ENCODE data around the gene NEURL3.
"Not testable (repeated sequence)": the region's sequence is repeated elsewhere in the genome, so short reads cannot be mapped to it uniquely, and the experiment has no call there.

The NEURL3 gene

DNA sequence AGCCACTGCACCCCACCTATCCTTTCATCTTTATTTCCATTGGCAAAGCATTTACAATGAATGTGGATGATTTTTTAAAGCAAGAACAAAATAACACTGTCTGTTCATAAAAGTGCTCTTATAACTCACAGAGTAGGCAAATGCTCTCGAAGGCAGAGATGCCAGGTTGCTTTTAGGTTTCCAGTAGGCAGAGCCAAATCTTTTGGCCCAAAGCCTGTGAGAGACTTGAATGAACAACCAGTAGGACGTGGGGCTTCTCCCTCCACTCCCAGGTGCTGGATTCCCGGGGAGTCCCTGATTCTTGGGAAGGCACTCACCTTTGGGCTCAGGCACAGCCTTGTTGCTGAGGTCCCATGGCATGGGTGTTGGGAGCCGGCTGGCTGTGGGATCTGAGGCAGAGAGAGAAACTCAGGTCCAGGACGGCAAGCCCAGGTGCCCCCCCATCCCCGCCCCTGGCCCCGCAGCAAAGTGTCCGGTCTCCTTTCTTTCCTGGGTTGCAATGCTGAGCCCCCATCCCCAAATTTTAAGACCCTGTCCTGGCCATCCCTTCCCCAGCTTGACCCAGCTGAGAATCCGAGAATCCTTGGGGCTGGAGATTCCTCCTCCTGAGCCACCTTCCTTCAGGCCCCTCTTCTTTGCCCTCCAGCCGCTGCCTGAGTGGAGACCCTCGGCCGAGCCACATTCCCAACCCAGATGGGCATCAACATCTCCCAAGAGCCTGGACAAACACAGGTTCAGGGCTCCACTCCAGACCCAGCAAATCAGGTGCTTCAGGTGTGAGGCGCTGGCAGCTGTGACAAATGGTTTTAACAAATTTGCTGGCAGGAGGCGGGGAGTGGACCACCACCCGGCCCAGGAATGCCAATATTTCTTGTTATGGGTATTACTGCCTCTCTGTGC is 5.8 kb downstream of the NEURL3 start:
- H3K9ac ChIP-seq (ENCODE audit: low read depth, low read length), result no peak overlapping the region

DNA sequence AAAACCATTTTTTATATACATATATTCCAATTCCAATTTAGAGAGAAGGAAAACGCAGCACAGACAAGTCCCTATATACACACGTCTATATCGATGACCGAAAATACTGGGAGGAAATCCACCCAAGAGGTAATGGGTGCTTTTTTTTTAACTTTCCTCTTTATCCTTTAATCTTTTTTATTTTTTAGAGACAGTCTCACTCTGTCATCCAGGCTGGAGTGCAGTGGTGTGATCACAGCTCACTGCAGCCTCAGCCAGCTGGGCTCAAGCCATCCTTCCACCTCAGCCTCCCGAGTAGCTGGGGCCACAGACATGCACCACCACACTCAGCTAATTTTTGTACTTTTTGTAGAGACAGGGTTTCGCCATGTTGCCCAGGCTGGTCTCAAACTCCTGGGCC is 6.5 kb downstream of the NEURL3 start:
- H3K9ac ChIP-seq (ENCODE audit: low read depth, low read length); H3K36me3 ChIP-seq (ENCODE audit: insufficient read depth, low read length); H3K9me3 ChIP-seq (ENCODE audit: control insufficient read depth, insufficient read depth, low read length); H3K4me1 ChIP-seq (ENCODE audit: insufficient read depth, low read length): not testable (repeated sequence)

More for the DNA sequence above, 5.8 kb downstream of the NEURL3 start:
- no peaks in the 10 kb centered on the region for H3K36me3 ChIP-seq (ENCODE audit: insufficient read depth, low read length)
- peaks cover 4% of the 10 kb centered on the region; the same call in 1 of the 2 replicates for H3K4me1 ChIP-seq (ENCODE audit: insufficient read depth, low read length)
- H3K9me3 ChIP-seq (ENCODE audit: control insufficient read depth, insufficient read depth, low read length), result no peaks in the 10 kb centered on the region

DNA sequence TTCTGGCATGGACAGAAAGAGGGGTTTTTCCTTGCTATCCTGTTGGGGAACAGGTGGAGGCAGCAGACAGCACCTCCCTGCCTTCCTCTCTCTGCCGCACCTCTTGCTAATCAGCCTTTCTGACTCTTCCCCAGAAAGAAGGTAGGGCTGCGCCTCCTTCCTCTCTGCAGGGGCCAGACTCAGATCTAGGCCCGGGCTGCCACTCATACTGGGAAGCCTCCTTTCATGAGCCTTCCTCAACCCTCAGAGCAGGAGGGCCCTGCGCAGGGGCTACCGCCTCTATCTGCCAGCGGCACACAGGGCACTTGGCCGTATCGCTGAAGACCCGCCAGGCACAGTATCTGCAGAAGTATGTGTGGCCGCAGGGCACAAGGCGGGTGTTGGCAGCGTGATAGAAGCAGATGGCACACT is 7.1 kb downstream of the NEURL3 start:
- Histone ChIP-seq H3K36me3 (ENCODE audit: insufficient read depth, low read length) (no peaks in the 10 kb centered on the region), H3K9me3 (ENCODE audit: control insufficient read depth, insufficient read depth, low read length) (no peaks in the 10 kb centered on the region), H3K4me1 (ENCODE audit: insufficient read depth, low read length) (peaks cover 3% of the 10 kb centered on the region; the same call in 1 of the 2 replicates), H3K9ac (ENCODE audit: low read depth, low read length) (no peak overlapping the region)

DNA sequence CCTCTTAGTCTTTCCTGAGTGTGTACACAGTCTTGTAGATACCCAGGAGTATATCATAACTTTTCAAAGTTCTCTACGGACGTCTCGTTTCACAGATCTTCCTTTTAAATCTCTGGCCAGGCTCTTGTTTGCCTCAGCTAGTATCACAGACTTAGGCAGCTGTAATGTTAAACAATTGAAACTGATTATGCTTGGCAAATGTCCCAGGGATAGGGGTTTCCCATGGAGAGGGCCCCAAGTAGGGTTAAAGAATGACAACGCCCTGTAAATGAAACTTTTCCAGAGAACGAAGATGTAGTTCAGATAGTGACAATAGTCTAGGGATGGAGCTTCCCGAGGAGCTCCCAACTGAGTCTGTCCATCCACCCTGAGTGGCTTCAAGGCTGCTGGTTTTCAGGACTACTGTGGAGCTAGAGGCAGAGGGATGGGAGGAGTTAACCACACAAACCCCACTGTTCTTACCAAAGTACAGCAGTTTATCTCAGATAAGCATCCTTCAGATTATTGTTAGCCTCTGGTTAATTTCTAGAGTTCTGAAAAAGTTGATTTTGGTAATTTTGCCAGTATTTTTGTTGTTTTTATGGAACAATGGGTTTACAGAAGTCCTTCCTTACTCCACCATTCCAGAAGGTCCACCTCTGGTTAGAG is 9.1 kb downstream of the NEURL3 start:
- Histone ChIP-seq H3K36me3 (ENCODE audit: insufficient read depth, low read length) (no peaks in the 10 kb centered on the region), H3K9me3 (ENCODE audit: control insufficient read depth, insufficient read depth, low read length) (no peaks in the 10 kb centered on the region), H3K4me1 (ENCODE audit: insufficient read depth, low read length) (no peaks in the 10 kb centered on the region), H3K9ac (ENCODE audit: low read depth, low read length) (no peak overlapping the region)

DNA sequence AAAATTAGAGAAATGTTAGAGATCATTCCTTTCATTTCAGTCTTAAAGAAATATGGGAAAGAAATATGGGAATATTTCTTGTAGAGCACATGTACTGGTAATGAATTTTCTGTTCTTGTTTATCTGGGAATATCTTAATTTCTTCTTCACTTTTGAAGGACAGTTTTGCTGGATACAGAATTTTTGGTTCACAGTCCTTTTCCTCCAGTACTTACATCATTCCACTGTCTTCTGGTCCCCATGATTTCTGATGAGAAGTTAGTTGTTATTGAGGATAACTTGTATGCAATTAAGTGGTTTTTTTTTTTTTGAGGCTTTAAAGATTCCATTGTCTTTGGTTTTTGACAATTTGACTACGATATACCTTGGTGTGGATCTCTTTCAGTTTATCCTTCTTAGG is 11.0 kb downstream of the NEURL3 start:
- Histone ChIP-seq H3K9me3 (ENCODE audit: control insufficient read depth, insufficient read depth, low read length) (no peaks in the 10 kb centered on the region), H3K9ac (ENCODE audit: low read depth, low read length) (no peak overlapping the region), H3K4me1 (ENCODE audit: insufficient read depth, low read length) (no peaks in the 10 kb centered on the region)

DNA sequence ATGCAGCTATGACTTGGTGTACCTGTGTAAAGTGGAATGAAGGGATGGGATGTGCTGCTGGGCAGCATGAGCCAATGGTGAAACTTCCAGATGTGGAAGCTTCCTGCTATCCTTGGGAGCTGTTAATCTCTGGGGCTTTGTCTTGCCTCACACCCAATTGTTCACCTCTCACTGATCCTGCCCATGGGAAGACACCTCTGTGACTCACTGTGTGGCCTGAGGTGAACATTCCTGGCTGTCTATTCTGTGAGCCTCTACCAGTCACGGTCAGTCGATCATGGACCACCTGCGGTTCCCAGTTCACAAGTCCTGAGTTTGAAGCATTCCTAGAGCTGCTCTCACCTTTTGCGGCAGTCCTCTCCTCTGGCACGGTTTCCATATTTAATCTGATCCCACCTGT is 12.1 kb downstream of the NEURL3 start:
- Histone ChIP-seq H3K9ac (ENCODE audit: low read depth, low read length) (no peak overlapping the region), H3K4me1 (ENCODE audit: insufficient read depth, low read length) (no peaks in the 10 kb centered on the region), H3K36me3 (ENCODE audit: insufficient read depth, low read length) (no peaks in the 10 kb centered on the region), H3K9me3 (ENCODE audit: control insufficient read depth, insufficient read depth, low read length) (no peaks in the 10 kb centered on the region)

More for the DNA sequence above, 11.0 kb downstream of the NEURL3 start:
- H3K36me3 ChIP-seq (ENCODE audit: insufficient read depth, low read length), result no peaks in the 10 kb centered on the region

DNA sequence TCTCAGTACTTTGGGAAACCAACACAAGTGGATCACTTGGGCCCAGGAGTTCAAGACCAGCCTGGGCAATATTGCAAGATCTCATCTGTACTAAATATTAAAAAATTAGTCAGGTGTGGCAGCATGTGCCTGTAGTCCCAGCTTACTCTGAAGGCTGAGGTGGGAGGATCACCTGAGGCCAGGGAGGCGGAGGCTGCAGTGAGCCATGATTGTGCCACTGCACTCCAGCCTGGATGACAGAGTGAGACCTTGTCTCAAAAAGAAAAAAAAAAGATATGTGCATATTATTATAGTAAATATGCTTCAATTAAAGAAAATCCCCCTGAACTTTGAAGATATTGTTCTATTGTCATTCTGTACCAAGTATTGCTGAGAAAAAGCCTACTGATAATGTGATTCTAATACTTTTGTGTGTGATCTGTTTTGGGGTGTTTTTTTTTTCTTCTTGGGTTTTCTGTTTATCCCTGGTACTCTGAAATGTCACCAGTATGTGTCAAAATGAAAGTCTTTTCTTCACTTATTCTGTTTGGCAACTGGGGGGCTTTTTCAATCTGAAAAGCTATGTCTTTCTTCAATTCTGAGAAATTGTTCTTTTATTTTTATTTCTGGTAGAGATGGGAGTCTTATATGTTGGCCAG is 13.2 kb downstream of the NEURL3 start:
- no peaks in the 10 kb centered on the region for H3K36me3 ChIP-seq (ENCODE audit: insufficient read depth, low read length)
- H3K4me1 ChIP-seq (ENCODE audit: insufficient read depth, low read length), result no peaks in the 10 kb centered on the region
- no peaks in the 10 kb centered on the region for H3K9me3 ChIP-seq (ENCODE audit: control insufficient read depth, insufficient read depth, low read length)
- H3K9ac ChIP-seq (ENCODE audit: low read depth, low read length), result no peak overlapping the region

DNA sequence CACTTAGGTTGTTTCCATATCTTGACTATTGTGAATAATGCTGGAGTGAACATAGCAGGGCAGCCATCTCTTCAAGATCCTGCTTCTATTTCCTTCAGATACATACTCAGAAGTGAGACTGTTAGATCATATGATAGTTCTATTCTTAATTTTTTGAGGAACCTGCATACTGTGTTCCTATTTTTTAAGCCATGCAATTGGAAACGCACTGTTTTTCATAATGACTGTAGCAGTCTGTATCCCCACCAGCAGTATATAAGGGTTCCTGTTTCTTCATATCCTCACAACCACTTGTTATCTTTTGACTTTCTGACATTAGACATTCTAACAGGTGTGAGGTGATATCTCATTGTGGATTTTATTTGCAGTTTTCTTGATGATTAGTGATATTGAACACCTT is 15.5 kb downstream of the NEURL3 start:
- Histone ChIP-seq H3K9me3 (ENCODE audit: control insufficient read depth, insufficient read depth, low read length) (no peaks in the 10 kb centered on the region), H3K4me1 (ENCODE audit: insufficient read depth, low read length) (no peaks in the 10 kb centered on the region), H3K36me3 (ENCODE audit: insufficient read depth, low read length) (no peaks in the 10 kb centered on the region), H3K9ac (ENCODE audit: low read depth, low read length) (no peak overlapping the region)

DNA sequence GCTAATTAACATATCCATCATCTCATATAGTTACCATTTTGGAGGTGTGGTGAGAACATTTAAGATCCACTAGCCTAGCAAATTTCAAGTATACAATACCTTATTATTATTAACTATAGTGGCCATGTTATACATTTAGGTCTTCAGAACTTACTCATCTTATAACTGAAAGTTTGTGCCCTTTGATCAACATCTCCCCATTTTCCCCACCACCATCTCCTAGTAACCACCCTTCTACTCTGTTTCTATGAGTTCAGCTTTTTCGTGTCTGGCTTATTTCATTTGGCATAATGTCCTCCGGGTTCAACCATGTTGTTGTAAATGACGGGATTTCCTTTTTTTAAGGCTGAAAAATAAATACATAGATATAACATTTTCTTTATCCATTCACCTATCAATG is 15.9 kb downstream of the NEURL3 start:
- Histone ChIP-seq H3K36me3 (ENCODE audit: insufficient read depth, low read length) (no peaks in the 10 kb centered on the region), H3K9me3 (ENCODE audit: control insufficient read depth, insufficient read depth, low read length) (no peaks in the 10 kb centered on the region), H3K4me1 (ENCODE audit: insufficient read depth, low read length) (no peaks in the 10 kb centered on the region), H3K9ac (ENCODE audit: low read depth, low read length) (no peak overlapping the region)

DNA sequence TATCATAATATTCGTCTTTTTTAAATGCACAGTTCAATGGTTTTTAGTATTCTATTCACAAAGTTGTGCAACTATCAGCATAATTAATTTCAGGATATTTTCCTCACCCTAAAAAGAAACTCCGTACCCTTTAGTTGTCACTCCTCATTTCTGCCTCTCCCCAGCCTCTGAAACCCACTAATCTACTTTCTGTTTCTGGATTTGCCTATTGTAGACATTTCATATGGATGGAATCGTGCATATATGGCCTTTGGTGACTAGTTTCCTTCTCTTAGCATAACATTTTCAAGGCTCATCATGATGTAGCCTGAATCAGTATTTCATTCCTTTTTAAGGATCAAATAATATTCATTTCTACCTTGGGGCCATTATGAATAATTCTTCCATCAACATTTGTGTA is 18.5 kb downstream of the NEURL3 start:
- no peaks in the 10 kb centered on the region for H3K36me3 ChIP-seq (ENCODE audit: insufficient read depth, low read length)
- H3K9ac ChIP-seq (ENCODE audit: low read depth, low read length), result no peak overlapping the region
- no peaks in the 10 kb centered on the region for H3K4me1 ChIP-seq (ENCODE audit: insufficient read depth, low read length)
- H3K9me3 ChIP-seq (ENCODE audit: control insufficient read depth, insufficient read depth, low read length), result no peaks in the 10 kb centered on the region

DNA sequence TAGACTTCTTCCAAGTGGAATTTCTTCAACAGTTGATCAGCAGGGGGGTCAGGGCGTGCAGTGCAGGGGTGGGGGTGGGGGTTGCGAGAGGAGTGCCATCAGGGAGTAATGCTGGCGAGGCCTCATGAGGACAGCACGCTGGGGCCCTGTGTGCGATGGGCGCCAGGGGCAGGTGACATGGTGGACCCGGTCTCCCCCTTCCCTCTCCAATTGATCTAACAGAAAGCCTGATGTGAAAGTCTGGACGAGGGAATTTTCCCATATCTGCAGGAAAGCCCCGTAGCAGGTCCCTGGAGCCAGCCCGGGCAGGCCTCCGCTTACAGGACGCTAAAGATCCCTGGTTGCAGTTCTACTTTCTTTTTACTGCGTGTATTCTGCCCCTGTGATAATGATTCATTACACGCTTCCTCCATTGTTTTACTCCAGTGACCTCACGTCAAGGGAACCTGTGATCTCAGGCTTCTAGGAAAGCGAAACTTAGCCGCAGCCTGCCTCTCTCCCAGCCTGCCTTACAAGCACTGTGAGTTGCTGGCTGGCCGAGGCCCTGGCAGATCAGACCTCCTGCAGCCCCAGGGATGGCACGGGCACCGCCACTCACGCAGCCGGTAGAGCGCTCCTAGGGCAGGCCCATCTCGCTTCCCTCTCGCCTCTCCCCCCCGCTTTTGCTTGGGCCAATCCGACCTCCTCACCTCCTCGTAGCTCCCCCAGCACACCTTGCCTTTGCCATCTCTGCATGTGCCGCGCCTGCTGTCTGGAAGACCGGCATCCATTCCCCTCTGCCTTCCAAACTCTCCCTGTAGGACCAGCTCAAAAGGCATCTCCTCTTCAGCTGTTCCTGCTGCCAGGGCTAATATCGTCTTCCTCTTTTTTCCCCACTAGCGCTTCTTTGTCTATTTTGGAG is 19.2 kb downstream of the NEURL3 start:
- Histone ChIP-seq H3K9ac (ENCODE audit: low read depth, low read length) (0 out of 2 replicates have a peak overlapping the region, but pooled peaks have one; percentile 3), H3K4me1 (ENCODE audit: insufficient read depth, low read length) (no peaks in the 10 kb centered on the region)

DNA sequence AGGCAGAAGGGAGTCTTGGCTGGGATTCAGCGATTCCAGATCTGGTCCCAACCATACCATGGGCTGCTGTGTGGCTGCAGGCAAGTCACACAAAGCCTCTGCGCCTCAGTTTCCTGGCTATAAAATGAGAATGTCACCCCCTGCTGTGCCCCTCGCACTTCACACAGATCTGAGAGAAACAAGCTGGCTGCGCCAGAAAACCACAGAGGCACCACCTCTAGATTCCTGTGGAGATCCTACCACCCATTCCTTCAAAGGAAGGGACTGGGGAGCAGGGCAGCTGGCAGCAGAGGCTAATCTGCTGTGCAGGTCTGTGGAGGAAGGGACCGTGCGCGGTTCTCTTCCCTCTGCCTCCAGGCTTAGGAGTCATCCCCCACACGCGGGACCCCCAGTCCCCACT is 19.8 kb downstream of the NEURL3 start:
- Histone ChIP-seq H3K9me3 (ENCODE audit: control insufficient read depth, insufficient read depth, low read length) (no peaks in the 10 kb centered on the region), H3K9ac (ENCODE audit: low read depth, low read length) (no peak overlapping the region), H3K36me3 (ENCODE audit: insufficient read depth, low read length) (no peaks in the 10 kb centered on the region), H3K4me1 (ENCODE audit: insufficient read depth, low read length) (no peaks in the 10 kb centered on the region)

More for the DNA sequence above, 19.2 kb downstream of the NEURL3 start:
- Histone ChIP-seq H3K36me3 (ENCODE audit: insufficient read depth, low read length) (no peaks in the 10 kb centered on the region), H3K9me3 (ENCODE audit: control insufficient read depth, insufficient read depth, low read length) (no peaks in the 10 kb centered on the region)

DNA sequence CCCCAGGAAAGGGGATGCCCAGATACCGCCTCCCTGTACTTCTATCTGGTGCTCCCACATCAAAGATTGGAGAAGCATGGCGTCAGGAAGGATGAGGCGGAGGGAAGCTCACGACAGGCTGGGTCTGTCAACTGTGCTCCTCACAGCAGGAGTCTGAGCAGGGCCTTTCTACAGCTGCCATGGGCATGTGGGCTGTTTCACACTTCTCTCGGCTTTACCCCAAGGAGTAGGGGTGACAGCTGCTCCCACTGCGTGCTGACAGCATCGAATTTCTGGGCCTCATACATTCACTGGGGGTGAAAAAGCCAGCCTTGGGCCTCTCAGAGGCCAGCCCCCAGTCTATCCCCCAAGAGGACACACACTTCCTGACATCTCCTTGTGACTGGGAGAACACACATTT is 21.1 kb downstream of the NEURL3 start:
- Histone ChIP-seq H3K36me3 (ENCODE audit: insufficient read depth, low read length) (no peaks in the 10 kb centered on the region), H3K9me3 (ENCODE audit: control insufficient read depth, insufficient read depth, low read length) (no peaks in the 10 kb centered on the region), H3K9ac (ENCODE audit: low read depth, low read length) (no peak overlapping the region)

DNA sequence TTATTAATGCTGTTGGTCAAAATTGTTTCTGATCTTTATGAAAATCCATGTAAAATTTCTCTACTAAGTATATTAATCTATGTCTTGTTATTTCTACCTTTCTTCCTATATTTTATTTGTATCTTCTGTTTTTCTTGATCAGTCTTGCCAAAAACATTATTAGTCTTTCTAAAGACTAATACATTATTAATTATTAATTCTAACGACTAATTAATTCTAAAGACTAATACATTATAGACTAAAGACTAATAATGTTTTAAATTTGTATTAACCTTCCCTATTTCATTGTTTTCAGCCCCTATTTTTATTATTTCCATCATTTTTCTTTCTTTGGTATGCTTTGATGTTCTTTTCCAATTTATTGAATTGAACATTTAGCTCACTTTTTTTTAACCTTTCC is 27.7 kb downstream of the NEURL3 start:
- Histone ChIP-seq H3K9ac (ENCODE audit: low read depth, low read length) (no peak overlapping the region), H3K36me3 (ENCODE audit: insufficient read depth, low read length) (no peaks in the 10 kb centered on the region), H3K4me1 (ENCODE audit: insufficient read depth, low read length) (no peaks in the 10 kb centered on the region), H3K9me3 (ENCODE audit: control insufficient read depth, insufficient read depth, low read length) (no peaks in the 10 kb centered on the region)

More for the DNA sequence above, 21.1 kb downstream of the NEURL3 start:
- H3K4me1 ChIP-seq (ENCODE audit: insufficient read depth, low read length), result no peaks in the 10 kb centered on the region
